HepG2 (cell line): ENCODE data around the gene PHKB. TPM values are rescaled to one million over a fixed set of nuclear protein-coding genes. Genes with fewer than 3 reads are reported as not detected.

Experiments
- ATAC-seq: fragments of 200-7000 bp; cut with Tn5 transposase; 3 replicates; pipeline ENCODE4 v1.9.1; 2020; ENCODE audit warnings: mild to moderate bottlenecking, moderate library complexity
- BruUV-seq: library from RNA; stranded (reverse); fragments of 400-500 nt; replicated peaks from 2 replicates; lab custom pipeline; 2021; lab: Mats Ljungman, UMichigan
- CTCF ChIA-PET: fragments of 300-600 bp; formaldehyde crosslinking; extraction: SDS; loops from one replicate; lab custom pipeline; 2021; ENCODE audit warnings: low total read pairs, inconsistent platforms, low intra/inter-chr PET ratio; lab: Yijun Ruan, JAX
- POLR2A ChIA-PET: fragments of 350-600 bp; sonication (Branson Sonifier 250); formaldehyde crosslinking; loops from one replicate; lab custom pipeline; 2020; ENCODE audit warnings: antibody characterized with exemption, inconsistent platforms; lab: Yijun Ruan, JAX
- DNase-seq: peaks from one replicate; pipeline ENCODE4 v3.0.0-alpha.2; 2015; ENCODE audit warnings: low spot score
- FAIRE-seq: peaks from 3 replicates; lab custom pipeline; 2011; peaks lifted over from hg19 to GRCh38; lab: Jason Lieb, UNC
- H2AFZ ChIP-seq: one replicate; pipeline ENCODE4 v1.6.1; 2011; ENCODE audit warnings: low read length, inconsistent platforms
- H3K27ac ChIP-seq: fragments of 300-600 bp; 3 replicates; pipeline ENCODE4 v1.8.0; 2011; ENCODE audit warnings: mixed run types, mild to moderate bottlenecking, mixed read lengths, low read length, inconsistent platforms; ENCODE audit not compliant: insufficient read depth; ENCODE audit errors: extremely low read length
- H3K27me3 ChIP-seq, 2 experiments: fragments of 200-600 bp in 1 of 2; 2 replicates in 1 of 2; 3 replicates in 1 of 2; pipeline versions ENCODE4 v1.6.0 to v1.8.0; 2011; ENCODE audit warnings: low read length in 2 of 2, mild to moderate bottlenecking in 2 of 2, moderate library complexity in 2 of 2, inconsistent platforms in 1 of 2; ENCODE audit not compliant: insufficient read depth in 2 of 2, control insufficient read depth in 1 of 2
- H3K36me3 ChIP-seq, 2 experiments: fragments of 200-600 bp in 1 of 2; replicated peaks in 1 of 2; 2 replicates in 1 of 2; 3 replicates in 1 of 2; pipeline versions ENCODE4 v1.5.1 to v1.8.0; 2011; ENCODE audit warnings: low read length in 2 of 2, inconsistent platforms in 1 of 2; ENCODE audit not compliant: insufficient read depth in 2 of 2, control insufficient read depth in 1 of 2
- H3K4me1 ChIP-seq: 2 replicates; pipeline ENCODE4 v1.5.1; 2012; ENCODE audit warnings: low read length, inconsistent platforms; ENCODE audit not compliant: insufficient read depth
- H3K4me2 ChIP-seq: 2 replicates; pipeline ENCODE4 v1.6.0; 2011; ENCODE audit warnings: low read depth, low read length, inconsistent platforms
- H3K4me3 ChIP-seq, 3 experiments: fragments of 200-600 bp in 1 of 3; sonication (generic), shearing (Covaris generic) in 1 of 3; replicated peaks in 1 of 3; 2 replicates each; pipeline ENCODE4 v1.5.1; 2011 to 2016; ENCODE audit warnings: low read length in 3 of 3, inconsistent platforms in 2 of 3, low read depth in 2 of 3, mild to moderate bottlenecking in 2 of 3, control low read depth in 1 of 3, mixed read lengths in 1 of 3; ENCODE audit not compliant: insufficient read depth in 1 of 3
- H3K79me2 ChIP-seq: one replicate; pipeline ENCODE4 v1.6.1; 2011; ENCODE audit warnings: low read length, inconsistent platforms; ENCODE audit not compliant: insufficient read depth
- H3K9ac ChIP-seq: 2 replicates; pipeline ENCODE4 v1.6.0; 2011; ENCODE audit warnings: mild to moderate bottlenecking, low read depth, low read length, inconsistent platforms; ENCODE audit not compliant: insufficient read depth
- H3K9me3 ChIP-seq: 2 replicates; pipeline ENCODE4 v1.5.1; 2012; ENCODE audit warnings: mild to moderate bottlenecking, low read length
- H4K20me1 ChIP-seq: 2 replicates; pipeline ENCODE4 v1.6.0; 2011; ENCODE audit warnings: inconsistent platforms, mild to moderate bottlenecking, low read length, moderate library complexity; ENCODE audit not compliant: insufficient read depth
- RERE ChIP-seq: IDR thresholded peaks from 2 replicates; pipeline ENCODE4 v1.6.1; 2016; ENCODE audit warnings: low read depth, missing genetic modification reagents, missing compliant biosample characterization
- TCF7L2 ChIP-seq: IDR thresholded peaks from 2 replicates; pipeline ENCODE4 v1.6.1; 2011; ENCODE audit warnings: mild to moderate bottlenecking, low read depth, low read length, moderate library complexity
- ZNF296 ChIP-seq: sonication (generic); formaldehyde crosslinking; conservative IDR thresholded peaks from 2 replicates; pipeline ENCODE4 v1.5.0; 2020; ENCODE audit warnings: mild to moderate bottlenecking, missing genetic modification reagents
- ZNF652 ChIP-seq: IDR thresholded peaks from 2 replicates; pipeline ENCODE4 v1.6.1; 2016; ENCODE audit warnings: low read depth, borderline replicate concordance
- WGBS: methylation state at CpG from one replicate; pipeline ENCODE4 v1.1.6; 2017; ENCODE audit warnings: low lambda C conversion rate; 5-methylcytosine and 5-hydroxymethylcytosine counted together
- in situ Hi-C: cut with HindIII; loops from 2 replicates; pipeline ENCODE4 v1.10.0; 2017; ENCODE audit warnings: low pct_unique_long_range_greater_than_20kb; ENCODE audit not compliant: extremely low pct_ligation_motif_present
- intact Hi-C: fragments of 100-400 bp; cut with micrococcal nuclease; formaldehyde crosslinking; loops from one replicate; pipeline ENCODE4 v1.10.0; 2022; ENCODE audit not compliant: unreplicated experiment
- polyA plus RNA-seq, 8 experiments: library from polyadenylated mRNA; depleted of rRNA in 3 of 8; stranded (reverse) in 7 of 8; unstranded in 1 of 8; fragments of >200 nt; fragmentation: Illumina TruSeq in 4 of 8; extraction: Trizol in 4 of 8; gene quantifications; 2 replicates each; pipeline versions ENCODE4 v1.2.1 to v1.2.3, GENCODE V29; 2011 to 2016; ENCODE audit warnings: low read depth in 4 of 8, missing spikeins in 1 of 8, mixed read lengths in 1 of 8; ENCODE audit not compliant: insufficient read depth in 1 of 8
- total RNA-seq, 5 experiments: library from RNA; depleted of rRNA; stranded (reverse); fragments of >200 nt; fragmentation: Illumina TruSeq; extraction: Trizol; gene quantifications; 2 replicates each; pipeline ENCODE4 v1.2.3, GENCODE V29; 2016; ENCODE audit warnings: low read depth in 1 of 5

PHKB gene
- total and polyA plus RNA-seq, 2 of the 13 experiments (the other 11 are each of a cell fraction or from before 2014, with no cell fraction given), result 66.0 to 80.8 TPM

GRCh38 chr16:47463771-47464624 lies 2.9 kb downstream of the PHKB start (continued):
- no peak for TF ChIP-seq ZNF296 (CRISPR knock-in tag)

- intact Hi-C loops, result no loop called here
- Histone ChIP-seq H3K4me2 (no peak overlapping the region), H4K20me1 (no peaks in the 10 kb centered on the region), H3K4me1 (peaks cover 64% of the 10 kb centered on the region), H2AFZ (no peak overlapping the region), H3K27me3 (no peaks in the 10 kb centered on the region; a peak in 1 of 5 replicates), H3K27ac (no peak overlapping the region), H3K4me3 (no peak overlapping the region), H3K79me2 (peaks cover 46% of the 10 kb centered on the region), H3K36me3 (peaks cover 1 to 8% of the 10 kb centered on the region in 2 experiments; a peak in 3 of 5 replicates), H3K9ac (no peak overlapping the region), H3K9me3 (no peaks in the 10 kb centered on the region)
- ChIA-PET CTCF (no interaction called here), POLR2A (no interaction called here)
- in situ Hi-C loops, result no loop called here
- WGBS, result 99% methylated on average over 2 of the region's 2 CpGs
- no TSS peak for BruUV-seq
- ATAC-seq (no peak), FAIRE-seq (no peak), DNase-seq (no peak)
- 0 out of 2 replicates have a peak, but pooled peaks have one; percentile 25 for TF ChIP-seq ZNF652 (CRISPR knock-in tag)
- no peak for TF ChIP-seq RERE (CRISPR knock-in tag)
- TF ChIP-seq TCF7L2, result no peak
These were observed 4.9 kb downstream of the PHKB start for GRCh38 chr16:47465919-47466630.
